Activated T-cell treated with anti-CD3 and anti-CD28 coated beads for 24 hours (primary cell): ENCODE results near the gene AOC1.

Experiments
- DNase-seq: peaks from one replicate; pipeline ENCODE4 v3.0.0-alpha.2; 2020; ENCODE audit warnings: low read depth

AOC1 gene

DNA sequence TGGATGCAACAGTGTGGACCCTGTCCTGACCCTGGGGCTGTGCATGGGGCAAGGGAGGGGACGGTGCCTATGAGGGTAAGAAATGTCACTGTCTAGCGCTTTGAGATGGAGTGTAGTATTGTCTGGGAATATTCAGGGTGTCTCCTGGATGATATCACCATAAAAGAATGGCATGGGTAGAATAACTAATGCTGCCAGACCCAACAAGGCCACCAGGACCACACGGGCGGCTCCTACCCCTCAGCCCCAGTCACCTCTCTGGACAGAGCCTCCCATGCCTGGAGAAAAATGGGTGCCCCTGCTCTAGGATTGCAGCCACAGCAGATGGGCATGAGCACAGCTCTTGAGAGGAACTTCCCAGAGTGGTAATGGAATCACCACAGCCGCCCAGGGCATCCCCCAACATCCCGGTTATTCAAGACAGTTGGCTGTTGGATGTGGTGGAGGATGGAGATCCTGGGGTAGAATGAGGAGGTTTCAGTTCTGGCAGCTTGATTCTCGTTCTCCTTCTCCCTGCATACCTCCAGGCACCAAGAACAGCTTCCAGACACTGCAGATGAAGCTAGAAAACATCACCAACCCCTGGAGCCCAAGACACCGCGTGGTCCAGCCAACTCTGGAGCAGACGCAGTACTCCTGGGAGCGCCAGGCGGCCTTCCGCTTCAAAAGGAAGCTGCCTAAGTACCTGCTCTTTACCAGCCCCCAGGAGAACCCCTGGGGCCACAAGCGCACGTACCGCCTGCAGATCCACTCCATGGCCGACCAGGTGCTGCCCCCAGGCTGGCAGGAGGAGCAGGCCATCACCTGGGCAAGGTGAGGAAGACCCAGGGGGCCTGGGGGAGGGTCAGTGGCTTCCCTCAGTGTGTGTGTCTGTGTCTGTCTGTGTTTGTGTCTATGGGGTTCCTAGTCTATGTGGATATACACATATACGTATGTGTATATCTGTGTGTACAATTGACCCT, 6.2 kb downstream of the AOC1 start:
- no peak for DNase-seq

DNA sequence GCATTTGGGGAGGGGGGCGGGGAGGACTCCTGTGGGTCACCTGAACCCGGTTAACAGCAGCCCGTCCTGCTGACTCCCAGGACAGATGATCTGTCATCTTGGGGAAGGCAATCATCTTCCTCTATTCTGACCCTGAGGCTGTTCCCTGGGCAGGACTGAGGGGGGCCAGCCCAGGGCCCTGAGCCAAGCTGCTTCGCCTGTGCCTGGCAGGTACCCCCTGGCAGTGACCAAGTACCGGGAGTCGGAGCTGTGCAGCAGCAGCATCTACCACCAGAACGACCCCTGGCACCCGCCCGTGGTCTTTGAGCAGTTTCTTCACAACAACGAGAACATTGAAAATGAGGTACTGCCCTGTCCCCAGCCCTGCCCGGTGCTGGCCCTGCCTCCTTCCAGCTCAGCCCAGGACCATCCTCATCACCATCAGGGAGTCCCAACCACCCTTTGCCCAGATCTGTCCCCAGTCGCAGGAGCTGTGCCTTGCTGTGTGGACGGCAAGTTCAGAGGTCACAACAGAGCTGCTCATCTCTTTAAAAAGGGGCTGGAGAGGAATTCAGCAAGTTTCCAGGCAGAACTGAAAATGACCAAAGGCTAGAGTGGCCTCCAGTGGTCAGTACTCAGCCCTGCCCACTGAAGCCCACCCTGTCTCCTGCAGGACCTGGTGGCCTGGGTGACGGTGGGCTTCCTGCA, 8.1 kb downstream of the AOC1 start:
- no peak for DNase-seq

DNA sequence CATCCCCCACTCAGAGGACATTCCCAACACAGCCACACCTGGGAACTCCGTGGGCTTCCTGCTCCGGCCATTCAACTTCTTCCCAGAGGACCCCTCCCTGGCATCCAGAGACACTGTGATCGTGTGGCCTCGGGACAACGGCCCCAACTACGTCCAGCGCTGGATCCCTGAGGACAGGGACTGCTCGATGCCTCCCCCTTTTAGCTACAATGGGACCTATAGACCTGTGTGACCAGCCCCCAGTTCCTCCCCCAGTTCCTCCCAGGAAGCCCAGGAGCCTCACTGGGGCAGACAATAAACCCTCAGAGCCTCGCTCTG, 8.6 kb downstream of the AOC1 start:
- no peak for DNase-seq

- no peak for DNase-seq
Observed at GRCh38 chr7:150862356-150862755, 10.0 kb downstream of the AOC1 start.

GRCh38 chr7:150863946-150864345, 11.6 kb downstream of the AOC1 start:
- DNase-seq: no peak

- no peak for DNase-seq
Observed at GRCh38 chr7:150866932-150867564, 14.7 kb downstream of the AOC1 start.

GRCh38 chr7:150867605-150868004, 15.3 kb downstream of the AOC1 start:
- DNase-seq: no peak

- DNase-seq: no peak
Observed at GRCh38 chr7:150869467-150869866, 17.1 kb downstream of the AOC1 start.

- DNase-seq: no peak
Observed at GRCh38 chr7:150871601-150872000, 19.3 kb downstream of the AOC1 start.

GRCh38 chr7:150874401-150875198, 22.3 kb downstream of the AOC1 start:
- DNase-seq: no peak

DNA sequence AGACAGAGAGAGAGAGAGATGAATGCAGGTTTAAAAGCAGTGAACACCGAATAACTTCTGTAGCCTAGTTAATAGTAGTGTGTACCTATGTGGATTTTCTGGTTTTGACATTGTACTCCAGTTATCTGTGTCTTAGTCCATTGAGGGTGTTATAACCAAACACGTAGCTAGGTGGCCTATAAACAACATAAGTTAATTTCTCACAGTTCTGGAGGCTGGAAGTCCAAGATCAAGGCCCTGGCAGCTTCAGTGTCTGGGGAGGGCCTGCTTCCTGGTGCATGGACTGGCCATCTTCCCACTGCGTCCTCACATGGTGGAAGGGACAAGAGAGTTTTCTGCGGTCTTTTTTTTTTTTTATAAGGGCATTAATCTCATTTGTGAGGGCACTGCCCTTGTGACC, 23.5 kb downstream of the AOC1 start:
- no peak for DNase-seq

GRCh38 chr7:150876817-150877526, 24.7 kb downstream of the AOC1 start:
- peak; percentile 6 for DNase-seq

GRCh38 chr7:150877536-150877935, 25.2 kb downstream of the AOC1 start:
- no peak for DNase-seq

DNA sequence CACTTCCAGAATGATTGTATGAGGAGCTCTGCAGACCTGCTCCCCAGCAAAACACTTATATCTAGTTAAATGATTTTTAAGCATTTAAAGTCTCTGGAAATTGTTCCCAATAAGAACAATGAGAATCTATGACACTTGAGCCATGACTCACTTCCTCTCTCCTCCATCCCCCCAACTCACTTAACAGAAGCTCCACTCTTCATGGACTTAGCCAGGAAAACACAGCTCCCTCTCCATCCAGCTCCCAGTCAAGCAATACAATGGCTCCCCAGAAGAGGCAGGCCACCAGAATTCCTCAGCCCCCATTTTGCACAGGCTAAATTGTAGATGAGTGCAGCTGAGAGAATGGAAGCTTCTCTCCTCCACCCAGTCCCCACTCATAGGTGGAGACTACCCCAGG, 27.0 kb downstream of the AOC1 start:
- no peak for DNase-seq

- DNase-seq: no peak
Observed at GRCh38 chr7:150881189-150881588, 28.9 kb downstream of the AOC1 start.

- DNase-seq: no peak
Observed at GRCh38 chr7:150890853-150891584, 38.7 kb downstream of the AOC1 start.

GRCh38 chr7:150891740-150892139, 39.4 kb downstream of the AOC1 start:
- DNase-seq: no peak

- DNase-seq: no peak
Observed at GRCh38 chr7:150895809-150896208, 43.5 kb downstream of the AOC1 start.

- no peak for DNase-seq
Observed at GRCh38 chr7:150896562-150897209, 44.4 kb downstream of the AOC1 start.
